GM21717 (cell line): ENCODE measurements around the gene SAFB.

Source experiments
- ATAC-seq: cut with Tn5 transposase; IDR thresholded peaks from one replicate; pipeline ENCODE4 v1.9.1; 2021; ENCODE audit warnings: mild to moderate bottlenecking, moderate library complexity; ENCODE audit not compliant: unreplicated experiment

SAFB gene

DNA sequence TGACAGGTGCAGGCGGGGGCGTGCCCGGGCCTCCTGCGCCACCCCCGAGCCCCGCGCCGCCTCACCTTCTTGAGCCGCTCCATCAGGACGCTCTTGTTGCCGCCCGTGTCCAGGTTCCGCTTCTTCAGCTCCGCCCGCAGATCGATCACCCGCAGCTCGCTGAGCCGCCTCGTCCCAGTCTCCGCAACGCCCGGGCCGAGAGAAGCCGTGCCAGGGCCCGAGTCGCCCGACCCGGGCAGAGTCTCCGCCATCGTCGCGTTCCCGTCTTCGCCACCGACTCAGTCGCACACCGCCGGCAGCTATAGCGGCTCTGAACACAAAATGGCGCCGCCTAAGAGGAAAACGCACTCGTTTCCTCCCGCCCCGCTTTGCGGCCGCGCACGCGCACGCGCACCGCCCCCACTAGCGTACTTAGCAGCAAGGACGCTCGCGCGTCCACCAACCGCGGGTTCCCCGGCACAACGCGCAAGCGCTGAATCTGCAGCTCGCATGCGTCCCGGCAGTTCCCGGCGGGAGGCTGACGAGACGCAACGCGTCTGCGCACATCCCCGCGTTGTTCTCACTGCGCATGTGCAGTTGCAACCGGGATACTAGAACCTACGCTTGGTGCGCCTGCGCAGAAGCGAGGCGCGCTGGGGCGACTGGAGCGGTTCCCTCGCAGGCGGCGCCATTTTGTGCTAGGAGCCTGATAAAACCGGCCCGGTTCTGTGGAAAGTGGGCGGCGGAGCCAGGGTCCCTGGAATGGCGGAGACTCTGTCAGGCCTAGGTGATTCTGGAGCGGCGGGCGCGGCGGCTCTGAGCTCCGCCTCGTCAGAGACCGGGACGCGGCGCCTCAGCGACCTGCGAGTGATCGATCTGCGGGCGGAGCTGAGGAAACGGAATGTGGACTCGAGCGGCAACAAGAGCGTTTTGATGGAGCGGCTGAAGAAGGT lies at the start of gene SAFB, which contains the start of gene SAFB2:
TSS of gene SAFB (plus strand) at position 619 of the 932 bp plus-strand sequence. CDS start at position 742, 123 bp downstream.
TSS of gene SAFB2 (minus strand) at position 312 of the 932 bp plus-strand sequence. CDS start at position 251, 61 bp downstream.
- peak; percentile 61 for ATAC-seq

- no peak for ATAC-seq
Observed at GRCh38 chr19:5575590-5575989, 47.3 kb upstream of the SAFB start.

- ATAC-seq, result no peak
Observed at GRCh38 chr19:5578097-5578846, 44.6 kb upstream of the SAFB start.

GRCh38 chr19:5579286-5579685 lies 43.6 kb upstream of the SAFB start:
- no peak for ATAC-seq

- no peak for ATAC-seq
Observed at GRCh38 chr19:5579697-5580096, 43.2 kb upstream of the SAFB start.

GRCh38 chr19:5580161-5580571 lies 42.7 kb upstream of the SAFB start:
- ATAC-seq, result no peak

DNA sequence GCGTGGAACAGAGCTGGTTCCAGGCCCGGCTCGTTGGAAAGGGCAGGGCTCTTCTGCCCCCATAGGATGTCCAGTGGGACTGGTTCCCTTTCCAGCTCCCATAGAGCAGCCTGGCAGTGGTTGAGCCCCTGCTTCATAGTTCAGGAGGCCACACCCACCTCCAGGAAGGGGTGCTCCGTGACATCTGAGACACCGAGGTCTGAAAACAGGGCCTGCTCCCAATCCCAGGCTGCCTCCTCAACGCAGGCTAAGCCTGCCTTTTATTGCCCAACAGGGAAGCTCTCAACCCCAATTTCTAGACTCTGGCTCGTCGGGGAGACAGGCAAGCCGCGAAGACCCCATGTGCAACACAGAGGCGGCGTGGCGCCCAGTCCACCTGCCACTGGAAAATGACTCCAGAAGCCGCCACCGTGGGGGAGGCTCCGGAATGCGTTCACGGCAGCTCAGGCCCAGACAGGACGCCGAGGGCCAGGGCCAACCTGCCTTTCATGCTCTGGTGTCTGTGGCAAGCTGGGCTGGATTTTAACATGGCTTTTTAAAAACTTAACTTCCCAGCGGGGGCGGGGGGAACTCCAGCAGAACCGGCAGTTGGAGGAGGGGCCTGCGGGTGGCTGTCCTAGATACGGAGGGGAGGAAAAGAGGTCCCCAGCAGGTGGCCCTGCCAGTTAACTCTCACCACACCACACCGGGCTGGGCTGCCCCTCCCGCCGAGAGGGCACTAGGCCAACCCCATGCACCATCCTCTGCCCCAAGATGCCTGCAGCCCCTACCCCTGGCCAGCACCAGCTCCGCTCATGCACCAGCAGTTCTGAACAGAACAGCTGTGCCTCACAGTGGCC lies 37.2 kb upstream of the SAFB start:
- ATAC-seq, result no peak

GRCh38 chr19:5586300-5587070 lies 36.4 kb upstream of the SAFB start:
- ATAC-seq, result no peak

GRCh38 chr19:5587071-5587455 lies 35.8 kb upstream of the SAFB start:
- ATAC-seq, result no peak

- ATAC-seq, result no peak
Observed at GRCh38 chr19:5587661-5588060, 35.2 kb upstream of the SAFB start.

- ATAC-seq, result no peak
Observed at GRCh38 chr19:5588441-5588840, 34.4 kb upstream of the SAFB start.

DNA sequence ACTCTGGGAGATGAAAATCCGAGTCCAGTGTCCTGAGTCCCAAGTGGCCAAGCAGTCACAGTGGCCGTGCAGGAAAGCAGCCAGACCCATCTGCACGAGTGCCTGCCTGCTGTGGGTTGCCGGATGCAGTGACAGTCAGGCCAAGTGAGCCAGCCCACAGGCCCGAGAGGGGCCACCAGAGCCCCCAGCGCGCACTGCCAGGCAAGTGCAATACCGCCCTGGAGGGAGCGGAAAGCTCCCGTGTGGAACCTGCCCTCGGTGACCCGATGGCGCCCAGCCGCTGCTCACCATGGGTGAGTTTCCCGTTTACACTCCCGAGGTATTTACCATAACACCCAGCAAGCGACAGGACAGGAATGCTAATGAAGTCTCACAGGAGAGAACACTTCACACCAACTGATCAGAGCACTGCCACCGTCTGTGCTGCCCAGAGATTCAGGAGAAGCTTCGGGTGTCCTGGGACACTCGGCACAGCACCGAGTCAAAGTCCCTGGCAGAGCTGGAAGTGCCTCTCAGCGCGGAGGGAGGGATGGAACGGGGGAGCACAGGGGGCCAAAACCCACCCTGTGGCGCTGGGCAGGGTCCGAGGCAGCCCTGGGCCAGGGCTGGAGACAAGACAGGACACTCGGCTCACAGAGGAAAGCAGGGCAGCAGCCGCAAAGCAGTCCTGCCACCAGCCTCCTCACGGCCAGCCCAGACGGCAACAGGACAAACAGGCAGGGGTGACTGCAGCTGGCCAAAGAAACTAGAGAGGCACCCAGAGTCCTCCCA lies 33.8 kb upstream of the SAFB start:
- no peak for ATAC-seq

DNA sequence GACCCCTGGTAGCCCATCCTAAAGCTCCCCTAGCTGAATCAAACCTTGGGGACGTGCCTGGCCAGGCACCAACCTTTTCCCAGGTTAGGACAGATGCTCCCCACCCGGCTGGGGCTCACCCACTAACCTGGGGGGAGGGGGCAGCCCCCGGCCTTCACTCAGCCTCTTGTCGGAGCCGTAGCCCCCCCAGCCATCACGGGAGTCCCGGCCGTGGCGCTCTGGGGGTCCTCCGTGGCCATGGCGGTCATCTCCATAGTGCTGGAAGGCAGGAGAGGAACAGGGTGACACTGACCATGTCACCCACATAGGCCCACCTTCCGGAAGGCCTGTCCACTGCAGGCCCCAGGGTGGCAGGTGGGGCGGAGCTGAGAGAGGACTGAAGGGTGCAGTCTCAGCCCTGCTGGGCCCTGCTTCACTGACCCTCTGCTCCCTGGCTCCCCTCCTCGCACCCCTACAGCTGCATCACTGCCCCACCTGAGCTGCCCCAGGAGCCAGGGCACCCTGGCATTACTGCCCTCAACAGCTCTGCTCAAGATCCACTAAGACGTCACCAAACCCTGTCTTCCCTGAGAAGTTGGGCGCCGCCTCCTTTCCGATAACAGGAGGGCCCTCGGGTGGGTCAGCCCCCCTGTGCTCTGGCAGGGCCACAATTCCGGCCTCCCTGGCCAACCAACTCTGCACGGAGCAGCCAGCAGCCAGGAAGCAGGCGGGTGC lies 32.6 kb upstream of the SAFB start:
- no peak for ATAC-seq

DNA sequence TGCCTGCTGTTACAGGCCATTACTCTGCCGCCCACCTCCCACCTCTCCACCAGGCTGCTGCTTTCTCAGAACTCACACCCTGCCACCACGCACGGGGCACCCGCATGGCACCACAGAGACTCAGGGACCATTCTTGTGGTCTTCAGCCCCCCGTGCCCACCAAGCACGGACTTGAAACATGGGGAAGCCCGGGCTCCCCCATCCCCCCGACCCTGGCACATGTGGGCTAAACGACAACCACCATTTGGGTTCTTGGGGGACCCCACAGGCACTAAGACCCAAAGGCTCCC lies 32.1 kb upstream of the SAFB start:
- no peak for ATAC-seq

DNA sequence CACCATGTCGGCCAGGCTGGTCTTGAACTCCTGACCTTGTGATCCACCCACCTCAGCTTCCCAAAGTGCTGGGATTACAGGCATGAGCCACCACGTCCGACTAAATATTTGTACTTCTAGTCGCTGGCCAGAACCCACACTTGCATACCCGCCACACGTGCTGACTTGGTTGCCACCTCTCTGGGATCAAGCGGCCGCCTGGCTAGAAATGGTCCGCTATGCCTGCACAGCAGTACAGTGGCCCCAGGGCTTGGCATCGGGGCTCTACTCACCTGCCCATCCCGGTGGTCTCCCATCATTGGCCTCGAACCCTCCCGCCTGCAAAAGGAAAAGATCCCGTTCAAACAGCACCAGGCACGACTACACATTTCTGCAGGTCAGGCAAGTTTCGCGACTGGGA lies 31.4 kb upstream of the SAFB start:
- ATAC-seq, result no peak

DNA sequence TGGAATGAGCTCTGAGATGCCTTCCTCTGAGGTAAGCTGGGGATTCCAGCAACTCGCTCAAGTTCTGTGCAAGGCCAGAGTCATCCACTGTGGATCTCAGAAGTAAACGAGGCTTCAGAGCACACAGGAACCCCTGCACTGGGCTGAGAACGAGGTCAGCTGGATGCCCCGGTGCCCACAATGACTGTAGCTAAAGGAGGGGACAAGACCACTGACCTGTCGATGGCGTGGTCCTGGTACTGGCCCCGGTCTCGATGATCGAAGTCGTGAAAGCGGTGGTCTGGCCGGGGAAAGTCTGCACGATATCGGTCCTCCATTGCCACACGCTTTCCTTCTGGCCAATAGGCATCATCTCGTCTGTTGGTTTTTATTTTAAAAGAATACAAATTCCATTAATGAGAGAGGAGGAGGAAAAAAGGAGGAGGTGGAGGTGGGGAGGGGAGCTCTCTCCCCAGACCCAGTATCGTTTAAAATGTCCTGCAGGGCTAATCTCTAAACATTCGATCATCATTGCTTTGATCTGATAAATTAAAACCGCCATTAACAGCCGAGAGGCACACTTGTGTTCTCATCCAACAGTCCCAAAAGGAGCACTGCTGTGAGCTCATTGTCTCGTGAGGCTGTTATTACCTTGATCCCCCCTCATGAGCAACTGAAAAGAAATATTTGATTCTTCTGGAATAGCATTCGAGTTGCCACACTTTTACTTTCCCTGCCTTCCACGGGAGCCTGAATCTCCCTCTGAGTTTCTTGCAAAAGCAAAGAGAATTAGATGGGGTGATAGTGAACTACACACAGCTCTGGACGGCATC lies 30.1 kb upstream of the SAFB start:
- ATAC-seq, result no peak

- no peak for ATAC-seq
Observed at GRCh38 chr19:5593343-5594255, 29.3 kb upstream of the SAFB start.
